PC-9 (cell line): ENCODE data around the gene HCST. TPM values are rescaled to one million over a fixed set of nuclear protein-coding genes. Genes with fewer than 3 reads are reported as not detected.

Experiments
- BruUV-seq: library from RNA; stranded (reverse); fragments of 400-500 nt; replicated peaks from 2 replicates; lab custom pipeline; 2021; lab: Mats Ljungman, UMichigan
- CTCF ChIA-PET: fragments of 300-600 bp; sonication (Branson Sonifier 250); formaldehyde crosslinking; loops from one replicate; lab custom pipeline; 2022; ENCODE audit warnings: antibody characterized with exemption; lab: Charles Lee
- POLR2A ChIA-PET: fragments of 300-600 bp; sonication (Branson Sonifier 250); formaldehyde crosslinking; loops from one replicate; lab custom pipeline; 2022; ENCODE audit warnings: antibody characterized with exemption; ENCODE audit not compliant: unreplicated experiment; lab: Charles Lee
- DNase-seq, 2 experiments: peaks; one replicate each; pipeline versions ENCODE4 v3.0.0 to v3.0.0-alpha.2; 2015 to 2022; ENCODE audit warnings: mixed read lengths in 1 of 2
- H2AFZ ChIP-seq: fragments of 200-600 bp; sonication (generic); 2 replicates; pipeline ENCODE4 v1.8.1; 2017; ENCODE audit warnings: antibody characterized with exemption
- H3F3A ChIP-seq: fragments of 200-600 bp; sonication (generic); 2 replicates; pipeline ENCODE4 v1.8.1; 2017; ENCODE audit warnings: antibody characterized with exemption, mild to moderate bottlenecking, low read depth; ENCODE audit not compliant: insufficient read depth
- H3K27ac ChIP-seq: fragments of 200-600 bp; sonication (generic); 2 replicates; pipeline ENCODE4 v1.6.1; 2016; ENCODE audit warnings: mixed run types
- H3K27me3 ChIP-seq: fragments of 200-600 bp; sonication (generic); 2 replicates; pipeline ENCODE4 v1.6.1; 2016; ENCODE audit warnings: low read depth, mixed run types; ENCODE audit not compliant: insufficient read depth
- H3K36me3 ChIP-seq: fragments of 200-600 bp; sonication (generic); 2 replicates; pipeline ENCODE4 v1.6.1; 2016; ENCODE audit warnings: low read depth, mixed run types
- H3K4me1 ChIP-seq: fragments of 200-600 bp; sonication (generic); replicated peaks from 2 replicates; pipeline ENCODE4 v1.6.1; 2016; ENCODE audit warnings: mixed run types; ENCODE audit not compliant: insufficient read depth
- H3K4me2 ChIP-seq: fragments of 200-600 bp; sonication (generic); 2 replicates; pipeline ENCODE4 v1.6.1; 2017; ENCODE audit warnings: mixed run types
- H3K4me3 ChIP-seq: fragments of 200-600 bp; sonication (generic); 2 replicates; pipeline ENCODE4 v1.6.1; 2016; ENCODE audit warnings: mixed run types
- H3K79me2 ChIP-seq: fragments of 200-600 bp; sonication (generic); 2 replicates; pipeline ENCODE4 v1.6.1; 2017; ENCODE audit warnings: low read depth, mixed run types
- H3K9me2 ChIP-seq: fragments of 200-600 bp; sonication (generic); 2 replicates; pipeline ENCODE4 v1.8.1; 2017; ENCODE audit warnings: mild to moderate bottlenecking; ENCODE audit not compliant: insufficient read depth
- H3K9me3 ChIP-seq: fragments of 200-600 bp; sonication (generic); 2 replicates; pipeline ENCODE4 v1.8.1; 2016; ENCODE audit warnings: low read depth; ENCODE audit not compliant: insufficient read depth
- H4K20me1 ChIP-seq: fragments of 200-600 bp; sonication (generic); 2 replicates; pipeline ENCODE4 v1.8.1; 2017; ENCODE audit not compliant: insufficient read depth
- EZH2 ChIP-seq: fragments of 200-600 bp; sonication (generic); IDR thresholded peaks from 2 replicates; pipeline ENCODE4 v1.8.0; 2017; ENCODE audit warnings: antibody characterized with exemption, low read depth
- intact Hi-C: fragments of 100-400 bp; cut with micrococcal nuclease; formaldehyde crosslinking; loops from one replicate; pipeline ENCODE4 v1.10.0; 2022; ENCODE audit not compliant: unreplicated experiment
- total RNA-seq: library from RNA; stranded (reverse); gene quantifications from 2 replicates; pipeline ENCODE4 v1.2.3, GENCODE V29; 2021
- TF ChIP-seq, protein P1 (sequence below): fragments of 200-600 bp; sonication (generic); conservative IDR thresholded peaks from 2 replicates; pipeline ENCODE4 v1.6.1; 2017; ENCODE audit warnings: mixed run types, antibody characterized with exemption, mild to moderate bottlenecking, moderate library complexity

The HCST gene
- total RNA-seq, 1 experiment from 2014 or later, result 1.8 TPM

DNA sequence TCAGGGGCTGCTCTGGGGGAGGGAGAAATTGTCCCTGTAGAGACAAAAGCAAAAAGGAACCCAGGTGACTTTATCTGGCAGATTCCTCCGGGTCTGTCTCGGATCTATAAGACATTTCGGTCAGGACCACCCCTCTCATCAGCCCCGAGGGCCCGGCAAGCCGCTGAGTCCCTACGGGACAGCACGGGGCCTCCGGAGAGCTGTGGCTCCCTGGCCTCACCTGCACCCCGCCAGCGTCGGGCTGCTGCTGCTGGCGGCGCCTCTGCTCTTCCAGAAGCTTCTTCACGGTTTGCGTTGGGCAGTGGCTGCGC lies 3.9 kb upstream of the HCST start:
- Histone ChIP-seq H3K4me1 (peaks cover 8% of the 10 kb centered on the region; the same call in 1 of the 2 replicates), H4K20me1 (no peaks in the 10 kb centered on the region), H3K27ac (no peak overlapping the region), H3F3A (peaks cover 4% of the 10 kb centered on the region; the same call in 1 of the 2 replicates), H3K79me2 (peaks cover 16% of the 10 kb centered on the region), H3K36me3 (peaks cover 10% of the 10 kb centered on the region; the same call in 1 of the 2 replicates), H2AFZ (peak overlapping the region; percentile 92; the same call in 1 of the 2 replicates), H3K9me2 (no peaks in the 10 kb centered on the region), H3K4me3 (peak overlapping the region; percentile 79), H3K27me3 (no peaks in the 10 kb centered on the region), H3K4me2 (peak overlapping the region; percentile 87), H3K9me3 (no peaks in the 10 kb centered on the region)
- no TSS peak for BruUV-seq
- TF ChIP-seq, protein P1, sequence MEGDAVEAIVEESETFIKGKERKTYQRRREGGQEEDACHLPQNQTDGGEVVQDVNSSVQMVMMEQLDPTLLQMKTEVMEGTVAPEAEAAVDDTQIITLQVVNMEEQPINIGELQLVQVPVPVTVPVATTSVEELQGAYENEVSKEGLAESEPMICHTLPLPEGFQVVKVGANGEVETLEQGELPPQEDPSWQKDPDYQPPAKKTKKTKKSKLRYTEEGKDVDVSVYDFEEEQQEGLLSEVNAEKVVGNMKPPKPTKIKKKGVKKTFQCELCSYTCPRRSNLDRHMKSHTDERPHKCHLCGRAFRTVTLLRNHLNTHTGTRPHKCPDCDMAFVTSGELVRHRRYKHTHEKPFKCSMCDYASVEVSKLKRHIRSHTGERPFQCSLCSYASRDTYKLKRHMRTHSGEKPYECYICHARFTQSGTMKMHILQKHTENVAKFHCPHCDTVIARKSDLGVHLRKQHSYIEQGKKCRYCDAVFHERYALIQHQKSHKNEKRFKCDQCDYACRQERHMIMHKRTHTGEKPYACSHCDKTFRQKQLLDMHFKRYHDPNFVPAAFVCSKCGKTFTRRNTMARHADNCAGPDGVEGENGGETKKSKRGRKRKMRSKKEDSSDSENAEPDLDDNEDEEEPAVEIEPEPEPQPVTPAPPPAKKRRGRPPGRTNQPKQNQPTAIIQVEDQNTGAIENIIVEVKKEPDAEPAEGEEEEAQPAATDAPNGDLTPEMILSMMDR, result no peak
- no peak for TF ChIP-seq EZH2
- CTCF ChIA-PET, result no interaction called here
- POLR2A ChIA-PET, result no interaction called here
- intact Hi-C loops, result no loop called here
- DNase-seq, result no peak

DNA sequence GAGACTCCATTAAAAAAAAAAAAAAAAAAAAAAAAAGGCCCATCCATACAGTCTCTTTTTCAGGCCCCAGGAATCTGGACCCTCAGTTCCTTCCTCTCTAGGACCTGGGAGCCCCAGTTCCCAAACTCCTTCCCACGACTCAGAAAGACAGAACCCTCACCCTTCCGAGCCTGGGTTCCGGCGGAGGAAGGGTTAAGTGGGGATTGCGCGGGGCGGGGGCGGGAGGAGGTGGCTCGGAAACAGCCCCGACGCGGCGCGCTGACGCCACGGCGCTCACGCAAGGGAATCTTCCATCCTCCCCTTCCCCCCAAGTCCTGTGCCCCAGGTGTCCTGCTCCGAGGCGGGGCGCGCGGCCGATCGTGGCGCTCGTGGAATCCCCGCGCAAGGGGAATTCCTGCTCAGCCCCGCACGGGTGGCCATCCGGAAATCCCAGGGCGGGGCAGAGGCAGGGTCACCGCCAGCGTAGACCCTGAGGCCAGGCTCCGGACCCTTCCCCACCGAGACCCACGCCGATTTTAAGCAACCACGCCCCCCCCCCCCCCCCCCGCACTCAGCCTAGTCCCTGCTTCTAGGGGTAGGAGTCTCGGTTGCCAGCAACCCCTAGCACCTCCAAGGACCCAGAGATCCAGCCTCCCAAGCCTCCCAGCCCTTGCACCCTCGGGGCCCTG lies 2.6 kb upstream of the HCST start:
- peaks cover 10% of the 10 kb centered on the region; the same call in 1 of the 2 replicates for H3K36me3 ChIP-seq
- H3K9me2 ChIP-seq, result no peaks in the 10 kb centered on the region
- peak overlapping the region; percentile 50 for H3K27ac ChIP-seq
- ChIA-PET POLR2A (no interaction called here), CTCF (no interaction called here)
- H3F3A ChIP-seq, result peaks cover 5% of the 10 kb centered on the region
- peak overlapping the region; percentile 87 for H3K4me2 ChIP-seq
- intact Hi-C loops, result loop anchor here (1.0 to 10.0 kb wide), 2 partner anchors 32 to 155 kb away; partner anchors contain the start of genes IGFLR1, LIN37, PSENEN and U2AF1L4
- H4K20me1 ChIP-seq, result no peaks in the 10 kb centered on the region
- DNase-seq, result peak; percentile 62 to 74
- TF ChIP-seq EZH2, result no peak
- TF ChIP-seq, protein P1, result no peak
- H3K4me1 ChIP-seq, result peaks cover 8% of the 10 kb centered on the region; the same call in 1 of the 2 replicates
- H2AFZ ChIP-seq, result peak overlapping the region; percentile 92
- no TSS peak for BruUV-seq
- peak overlapping the region; percentile 79 for H3K4me3 ChIP-seq
- no peaks in the 10 kb centered on the region for H3K27me3 ChIP-seq
- peaks cover 16% of the 10 kb centered on the region for H3K79me2 ChIP-seq
- H3K9me3 ChIP-seq, result no peaks in the 10 kb centered on the region

DNA sequence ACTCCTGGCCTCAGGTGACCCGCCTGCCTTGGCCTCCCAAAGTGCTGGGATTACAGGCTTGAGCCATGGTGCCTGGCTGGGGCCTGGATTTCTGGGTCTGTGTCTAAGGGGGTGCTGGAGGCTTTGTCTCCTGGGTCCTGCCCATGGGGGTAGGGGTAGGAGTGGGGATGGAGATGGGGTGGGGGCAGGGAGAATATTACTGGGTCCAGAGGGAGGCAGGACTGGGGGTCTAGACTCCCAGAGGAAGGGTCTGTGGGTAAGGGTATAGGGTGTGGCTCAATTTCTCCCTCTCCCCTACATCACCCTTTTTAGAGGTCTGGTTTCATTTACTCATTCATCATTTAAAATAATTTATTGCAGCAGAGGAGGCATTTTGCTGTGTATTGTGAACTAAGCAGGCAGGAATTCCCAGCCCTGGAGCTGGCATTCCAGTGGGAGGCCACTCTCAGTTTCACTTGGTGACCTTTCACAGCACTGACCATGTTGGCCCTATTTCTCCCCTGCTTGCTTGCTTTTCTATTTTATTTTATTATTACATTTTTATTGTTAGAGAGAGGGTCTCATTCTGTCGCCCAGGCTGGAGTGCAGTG lies 1.2 kb upstream of the HCST start:
- Histone ChIP-seq H3K9me3 (no peaks in the 10 kb centered on the region), H3K36me3 (peaks cover 10% of the 10 kb centered on the region; the same call in 1 of the 2 replicates), H3F3A (peaks cover 13% of the 10 kb centered on the region), H3K27me3 (no peaks in the 10 kb centered on the region), H3K27ac (no peak overlapping the region), H3K4me1 (peaks cover 8% of the 10 kb centered on the region; the same call in 1 of the 2 replicates), H3K9me2 (no peaks in the 10 kb centered on the region), H3K4me3 (peak overlapping the region; percentile 79; the same call in 1 of the 2 replicates), H3K4me2 (peak overlapping the region; percentile 87), H4K20me1 (no peaks in the 10 kb centered on the region), H2AFZ (peak overlapping the region; percentile 92; the same call in 1 of the 2 replicates), H3K79me2 (peaks cover 16% of the 10 kb centered on the region)
- ChIA-PET CTCF (no interaction called here), POLR2A (interaction anchor here (0.6 to 0.9 kb wide), 5 partner anchors 9 to 314 kb away, joined by 3 to 7 read pairs (median 4); partner anchors contain the start of genes ZNF146 and ZNF565)
- intact Hi-C loops, result loop anchor here (10.0 kb wide), 1 partner anchor 156 kb away; the partner anchor contains the start of genes IGFLR1, LIN37, PSENEN and U2AF1L4
- TF ChIP-seq EZH2, result no peak
- TF ChIP-seq, protein P1, result no peak
- BruUV-seq, result no TSS peak
- DNase-seq, result peak; percentile 27 to 65
